ENCODE results near the gene CCDC171.

The CCDC171 gene

DNA sequence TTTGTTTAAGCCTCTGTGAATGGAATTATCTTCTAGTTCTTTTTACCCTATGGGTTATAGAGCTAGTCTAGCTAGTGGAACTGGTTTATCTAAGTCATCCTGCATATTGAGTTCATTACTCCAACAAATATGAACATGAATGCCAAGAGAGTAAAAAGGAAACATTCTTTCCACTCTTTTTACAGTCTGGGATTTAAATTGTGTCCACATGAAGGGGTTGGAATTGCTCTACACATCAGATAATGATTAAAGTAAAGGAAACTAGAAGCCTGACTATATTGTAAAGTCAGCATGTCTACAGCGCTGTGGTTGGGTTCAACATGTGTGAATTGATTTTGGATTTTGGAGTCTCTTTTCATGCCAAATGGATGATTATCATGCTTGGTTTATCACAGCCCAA is 173.1 kb downstream of the CCDC171 start:
- no peak for TF ChIP-seq SETDB1 (IDR thresholded peaks at IDR 0.05; ENCODE audit: insufficient read length, low read length)
- TF ChIP-seq, protein P1, sequence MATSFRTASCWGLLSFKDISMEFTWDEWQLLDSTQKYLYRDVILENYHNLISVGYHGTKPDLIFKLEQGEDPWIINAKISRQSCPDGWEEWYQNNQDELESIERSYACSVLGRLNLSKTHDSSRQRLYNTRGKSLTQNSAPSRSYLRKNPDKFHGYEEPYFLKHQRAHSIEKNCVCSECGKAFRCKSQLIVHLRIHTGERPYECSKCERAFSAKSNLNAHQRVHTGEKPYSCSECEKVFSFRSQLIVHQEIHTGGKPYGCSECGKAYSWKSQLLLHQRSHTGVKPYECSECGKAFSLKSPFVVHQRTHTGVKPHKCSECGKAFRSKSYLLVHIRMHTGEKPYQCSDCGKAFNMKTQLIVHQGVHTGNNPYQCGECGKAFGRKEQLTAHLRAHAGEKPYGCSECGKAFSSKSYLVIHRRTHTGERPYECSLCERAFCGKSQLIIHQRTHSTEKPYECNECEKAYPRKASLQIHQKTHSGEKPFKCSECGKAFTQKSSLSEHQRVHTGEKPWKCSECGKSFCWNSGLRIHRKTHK (tag by site-specific recombination; IDR thresholded peaks at IDR 0.05) = no peak
- no peak for TF ChIP-seq ZNF248 (tag by site-specific recombination; IDR thresholded peaks at IDR 0.05)
- TF ChIP-seq ZNF510 (tag by site-specific recombination; IDR thresholded peaks at IDR 0.05; ENCODE audit: insufficient replicate concordance) = no peak
- no peak for TF ChIP-seq ZXDB (tag by site-specific recombination; IDR thresholded peaks at IDR 0.05)
- no peak for TF ChIP-seq FEZF1 (tag by site-specific recombination; IDR thresholded peaks at IDR 0.05)
- no peaks in the 10 kb centered on the region for H3K9me3 ChIP-seq (ENCODE audit: control insufficient read depth, insufficient read depth, low read depth, low read length)
- no peak overlapping the region for H3K4me3 ChIP-seq (ENCODE audit: low read depth, low read length)
- POLR2A ChIA-PET = no interaction called here
- H3K27ac ChIP-seq (ENCODE audit: extremely low read depth, low read depth, low read length) = no peak overlapping the region
- no peaks in the 10 kb centered on the region for H3K4me1 ChIP-seq (ENCODE audit: control insufficient read depth, insufficient read depth, low read length)
- CTCF ChIA-PET = no interaction called here
- no peaks in the 10 kb centered on the region for H3K36me3 ChIP-seq (ENCODE audit: control insufficient read depth in 2 of 2, insufficient read depth in 1 of 2, low read length in 2 of 2)

DNA sequence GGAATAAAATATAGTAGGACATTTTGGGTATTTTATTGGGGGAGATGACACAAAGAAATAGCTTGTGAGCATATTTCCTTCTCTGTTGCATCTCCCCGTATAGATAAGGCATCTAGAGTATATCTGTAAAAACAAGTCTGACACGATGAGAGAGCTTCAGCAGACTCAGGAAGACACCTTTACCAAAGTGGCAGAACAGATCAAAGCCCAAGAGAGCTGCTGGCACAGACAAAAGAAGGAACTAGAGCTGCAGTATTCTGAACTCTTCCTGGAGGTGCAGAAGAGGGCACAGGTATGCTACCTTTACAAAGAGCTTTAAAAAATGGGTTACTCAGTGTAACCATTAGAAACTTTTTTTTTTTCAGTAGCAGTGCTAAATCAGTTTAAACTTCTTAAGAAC is 176.7 kb downstream of the CCDC171 start:
- ChIA-PET CTCF (no interaction called here), POLR2A (no interaction called here)
- Histone ChIP-seq H3K4me1 (ENCODE audit: control insufficient read depth, insufficient read depth, low read length) (no peaks in the 10 kb centered on the region), H3K36me3 (ENCODE audit: control insufficient read depth in 2 of 2, insufficient read depth in 1 of 2, low read length in 2 of 2) (no peaks in the 10 kb centered on the region), H3K27ac (ENCODE audit: extremely low read depth, low read depth, low read length) (no peak overlapping the region), H3K9me3 (ENCODE audit: control insufficient read depth, insufficient read depth, low read depth, low read length) (no peaks in the 10 kb centered on the region), H3K4me3 (ENCODE audit: low read depth, low read length) (no peak overlapping the region)
- TF ChIP-seq WT1 (tag by site-specific recombination; IDR thresholded peaks at IDR 0.05) (no peak), ZNF660 (tag by site-specific recombination; IDR thresholded peaks at IDR 0.05) (no peak), ZNF266 (tag by site-specific recombination; IDR thresholded peaks at IDR 0.05; ENCODE audit: low read depth) (no peak), ZNF223 (tag by site-specific recombination; IDR thresholded peaks at IDR 0.05) (no peak), ZNF600 (tag by site-specific recombination; IDR thresholded peaks at IDR 0.05) (no peak), ZNF558 (tag by site-specific recombination; IDR thresholded peaks at IDR 0.05) (no peak), ZNF174 (tag by site-specific recombination; IDR thresholded peaks at IDR 0.05) (no peak), ZNF560 (tag by site-specific recombination; IDR thresholded peaks at IDR 0.05; ENCODE audit: borderline replicate concordance) (no peak), ZNF658 (tag by site-specific recombination; IDR thresholded peaks at IDR 0.05) (no peak), BCL11A (tag by site-specific recombination; IDR thresholded peaks at IDR 0.05; ENCODE audit: low read depth) (no peak)
- TF ChIP-seq, protein P2, sequence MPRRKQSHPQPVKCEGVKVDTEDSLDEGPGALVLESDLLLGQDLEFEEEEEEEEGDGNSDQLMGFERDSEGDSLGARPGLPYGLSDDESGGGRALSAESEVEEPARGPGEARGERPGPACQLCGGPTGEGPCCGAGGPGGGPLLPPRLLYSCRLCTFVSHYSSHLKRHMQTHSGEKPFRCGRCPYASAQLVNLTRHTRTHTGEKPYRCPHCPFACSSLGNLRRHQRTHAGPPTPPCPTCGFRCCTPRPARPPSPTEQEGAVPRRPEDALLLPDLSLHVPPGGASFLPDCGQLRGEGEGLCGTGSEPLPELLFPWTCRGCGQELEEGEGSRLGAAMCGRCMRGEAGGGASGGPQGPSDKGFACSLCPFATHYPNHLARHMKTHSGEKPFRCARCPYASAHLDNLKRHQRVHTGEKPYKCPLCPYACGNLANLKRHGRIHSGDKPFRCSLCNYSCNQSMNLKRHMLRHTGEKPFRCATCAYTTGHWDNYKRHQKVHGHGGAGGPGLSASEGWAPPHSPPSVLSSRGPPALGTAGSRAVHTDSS (tag by site-specific recombination; IDR thresholded peaks at IDR 0.05) = no peak
- TF ChIP-seq, protein P3, sequence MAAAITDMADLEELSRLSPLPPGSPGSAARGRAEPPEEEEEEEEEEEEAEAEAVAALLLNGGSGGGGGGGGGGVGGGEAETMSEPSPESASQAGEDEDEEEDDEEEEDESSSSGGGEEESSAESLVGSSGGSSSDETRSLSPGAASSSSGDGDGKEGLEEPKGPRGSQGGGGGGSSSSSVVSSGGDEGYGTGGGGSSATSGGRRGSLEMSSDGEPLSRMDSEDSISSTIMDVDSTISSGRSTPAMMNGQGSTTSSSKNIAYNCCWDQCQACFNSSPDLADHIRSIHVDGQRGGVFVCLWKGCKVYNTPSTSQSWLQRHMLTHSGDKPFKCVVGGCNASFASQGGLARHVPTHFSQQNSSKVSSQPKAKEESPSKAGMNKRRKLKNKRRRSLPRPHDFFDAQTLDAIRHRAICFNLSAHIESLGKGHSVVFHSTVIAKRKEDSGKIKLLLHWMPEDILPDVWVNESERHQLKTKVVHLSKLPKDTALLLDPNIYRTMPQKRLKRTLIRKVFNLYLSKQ (tag by site-specific recombination; IDR thresholded peaks at IDR 0.05; ENCODE audit: borderline replicate concordance) = no peak

Measured in HEK293 (cell line).